Esophagus squamous epithelium (tissue), 5 donors: ENCODE measurements around the gene ATP13A5. TPM values are rescaled to one million over a fixed set of nuclear protein-coding genes. Genes with fewer than 3 reads are reported as not detected.

Experiments used
- DNase-seq: peaks from one replicate; lab custom pipeline; 2025; lab: John Stamatoyannopoulos, UW
- H3K27ac ChIP-seq, 4 donors: fragments of 200-600 bp; sonication (generic); one replicate each; pipeline ENCODE4 v1.5.1; 2016 to 2019; ENCODE audit warnings: mild to moderate bottlenecking in 1 of 4
- H3K27me3 ChIP-seq, 4 donors: fragments of 200-600 bp; sonication (generic); 1 replicate in 3 of 4; 2 replicates in 1 of 4; pipeline versions ENCODE4 v1.5.1 to v1.6.0; 2017 to 2021; ENCODE audit warnings: antibody characterized with exemption in 1 of 4
- H3K36me3 ChIP-seq, 3 donors: fragments of 200-600 bp; sonication (generic); one replicate each; pipeline ENCODE4 v1.5.1; 2016 to 2019
- H3K4me1 ChIP-seq, 3 donors: fragments of 200-600 bp; sonication (generic); one replicate each; pipeline ENCODE4 v1.5.1; 2017 to 2019
- H3K4me3 ChIP-seq, 4 donors: fragments of 200-600 bp; sonication (generic); 1 replicate in 3 of 4; 2 replicates in 1 of 4; pipeline ENCODE4 v1.5.1; 2016 to 2019; ENCODE audit warnings: mild to moderate bottlenecking in 2 of 4, moderate library complexity in 1 of 4
- H3K9me3 ChIP-seq, 3 donors: fragments of 200-600 bp; sonication (generic); one replicate each; pipeline ENCODE4 v1.5.1; 2016 to 2019
- POLR2A ChIP-seq, 4 donors: fragments of 450-650 bp; IDR thresholded peaks; one replicate each; pipeline ENCODE4 v1.6.1; 2017; ENCODE audit warnings: antibody characterized with exemption in 4 of 4, mild to moderate bottlenecking in 4 of 4, moderate library complexity in 3 of 4
- WGBS, 2 donors: methylation state at CpG; one replicate each; pipeline ENCODE4 v1.1.5; 2018; 5-methylcytosine and 5-hydroxymethylcytosine counted together
- intact Hi-C: fragments of 100-400 bp; cut with DNase I; formaldehyde crosslinking; loops from one replicate; pipeline ENCODE4 v1.15.0; 2022
- total RNA-seq, 4 donors: library from RNA; depleted of rRNA; stranded (reverse); fragments of >200 nt; gene quantifications; one replicate each; pipeline ENCODE4 v1.1.0, GENCODE V29; 2016
- TF ChIP-seq, protein P1 (sequence below), 6 experiments: fragments of 450-650 bp in 4 of 6; fragments of 200-600 bp in 2 of 6; sonication (generic) in 2 of 6; IDR thresholded peaks; one replicate each; pipeline ENCODE4 v1.5.1; 2016 to 2019; ENCODE audit warnings: antibody characterized with exemption in 6 of 6, mild to moderate bottlenecking in 4 of 6, moderate library complexity in 4 of 6
- donor health status: DM: yes; HTN: yes; CAD: no.

The ATP13A5 gene
- total RNA-seq, 4 donors from 2014 or later = 0.19 to 0.85 (median 0.48) TPM

GRCh38 chr3:193301433-193301832, 77.1 kb downstream of the ATP13A5 start:
- DNase-seq = no peak
- Histone ChIP-seq H3K4me3 (no peak overlapping the region), H3K27me3 (peaks cover 0 to 21% (median 0%) of the 10 kb centered on the region in 4 donors)

GRCh38 chr3:193297421-193297820, 81.1 kb downstream of the ATP13A5 start:
- Histone ChIP-seq H3K4me1 (peaks cover 0 to 9% (median 0%) of the 10 kb centered on the region in 3 donors), H3K27ac (no peak overlapping the region), H3K27me3 (peaks cover 0 to 11% (median 0%) of the 10 kb centered on the region in 4 donors), H3K9me3 (peaks cover 0 to 9% (median 0%) of the 10 kb centered on the region in 3 donors), H3K36me3 (no peaks in the 10 kb centered on the region), H3K4me3 (no peak overlapping the region)
- WGBS, 2 donors = 66 to 71% methylated on average over 3 to 5 of the region's 5 CpGs
- DNase-seq = no peak
- TF ChIP-seq, protein P1, sequence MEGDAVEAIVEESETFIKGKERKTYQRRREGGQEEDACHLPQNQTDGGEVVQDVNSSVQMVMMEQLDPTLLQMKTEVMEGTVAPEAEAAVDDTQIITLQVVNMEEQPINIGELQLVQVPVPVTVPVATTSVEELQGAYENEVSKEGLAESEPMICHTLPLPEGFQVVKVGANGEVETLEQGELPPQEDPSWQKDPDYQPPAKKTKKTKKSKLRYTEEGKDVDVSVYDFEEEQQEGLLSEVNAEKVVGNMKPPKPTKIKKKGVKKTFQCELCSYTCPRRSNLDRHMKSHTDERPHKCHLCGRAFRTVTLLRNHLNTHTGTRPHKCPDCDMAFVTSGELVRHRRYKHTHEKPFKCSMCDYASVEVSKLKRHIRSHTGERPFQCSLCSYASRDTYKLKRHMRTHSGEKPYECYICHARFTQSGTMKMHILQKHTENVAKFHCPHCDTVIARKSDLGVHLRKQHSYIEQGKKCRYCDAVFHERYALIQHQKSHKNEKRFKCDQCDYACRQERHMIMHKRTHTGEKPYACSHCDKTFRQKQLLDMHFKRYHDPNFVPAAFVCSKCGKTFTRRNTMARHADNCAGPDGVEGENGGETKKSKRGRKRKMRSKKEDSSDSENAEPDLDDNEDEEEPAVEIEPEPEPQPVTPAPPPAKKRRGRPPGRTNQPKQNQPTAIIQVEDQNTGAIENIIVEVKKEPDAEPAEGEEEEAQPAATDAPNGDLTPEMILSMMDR (IDR thresholded peaks at IDR 0.05) = no peak
- TF ChIP-seq POLR2A (IDR thresholded peaks at IDR 0.05) = no peak
- intact Hi-C loops = no loop called here

More at GRCh38 chr3:193301433-193301832, 77.1 kb downstream of the ATP13A5 start:
- no peaks in the 10 kb centered on the region for H3K36me3 ChIP-seq
- peaks cover 0 to 2% (median 0%) of the 10 kb centered on the region in 3 donors for H3K9me3 ChIP-seq
- peaks cover 0 to 3% (median 0%) of the 10 kb centered on the region in 3 donors for H3K4me1 ChIP-seq
- H3K27ac ChIP-seq = no peak overlapping the region
- WGBS, 2 donors = 28 to 35% methylated on average over 1 of the region's 1 CpG
- intact Hi-C loops = no loop called here
- no peak for TF ChIP-seq POLR2A (IDR thresholded peaks at IDR 0.05)
- TF ChIP-seq, protein P1 (IDR thresholded peaks at IDR 0.05) = no peak

- 66 to 67% methylated on average over 2 of the region's 2 CpGs for WGBS, 2 donors
- H3K36me3 ChIP-seq = no peaks in the 10 kb centered on the region
- peaks cover 0 to 11% (median 0%) of the 10 kb centered on the region in 4 donors for H3K27me3 ChIP-seq
- DNase-seq = no peak
- no peak overlapping the region for H3K27ac ChIP-seq
- H3K4me1 ChIP-seq = peaks cover 0 to 12% (median 0%) of the 10 kb centered on the region in 3 donors
- peaks cover 0 to 16% (median 0%) of the 10 kb centered on the region in 3 donors for H3K9me3 ChIP-seq
- intact Hi-C loops = no loop called here
- no peak for TF ChIP-seq POLR2A (IDR thresholded peaks at IDR 0.05)
- TF ChIP-seq, protein P1 (IDR thresholded peaks at IDR 0.05) = no peak
- no peak overlapping the region for H3K4me3 ChIP-seq
Observed at GRCh38 chr3:193295985-193296384, 82.6 kb downstream of the ATP13A5 start.

GRCh38 chr3:193292386-193292785, 86.2 kb downstream of the ATP13A5 start:
- no peaks in the 10 kb centered on the region for H3K27me3 ChIP-seq

More at GRCh38 chr3:193292386-193292785, 86.2 kb downstream of the ATP13A5 start:
- intact Hi-C loops = no loop called here
- no peak overlapping the region for H3K27ac ChIP-seq
- TF ChIP-seq, protein P1 (IDR thresholded peaks at IDR 0.05) = no peak
- TF ChIP-seq POLR2A (IDR thresholded peaks at IDR 0.05) = no peak
- H3K9me3 ChIP-seq = peaks cover 0 to 18% (median 0%) of the 10 kb centered on the region in 3 donors
- peaks cover 0 to 16% (median 0%) of the 10 kb centered on the region in 3 donors for H3K4me1 ChIP-seq
- WGBS, 2 donors = 14 to 46% methylated on average over 2 to 3 of the region's 3 CpGs
- no peak for DNase-seq
- H3K4me3 ChIP-seq = no peak overlapping the region
- H3K36me3 ChIP-seq = no peaks in the 10 kb centered on the region
